DOHH2 (cell line): ENCODE results near the gene TARM1.

ENCODE experiments used
- H3F3A ChIP-seq: fragments of 200-600 bp; sonication (generic), shearing (Covaris generic); 2 replicates; pipeline ENCODE4 v1.6.0; 2016; ENCODE audit warnings: antibody characterized with exemption, mild to moderate bottlenecking; ENCODE audit not compliant: control insufficient read depth, insufficient read depth
- H3K27ac ChIP-seq: fragments of 200-600 bp; sonication (generic); 2 replicates; pipeline ENCODE4 v1.5.1; 2014; ENCODE audit warnings: low read depth, mild to moderate bottlenecking, low read length, moderate library complexity
- H3K27me3 ChIP-seq: fragments of 200-600 bp; sonication (generic); 2 replicates; pipeline ENCODE4 v1.6.1; 2014; ENCODE audit warnings: mild to moderate bottlenecking, low read length, mixed read lengths; ENCODE audit not compliant: control insufficient read depth
- H3K36me3 ChIP-seq: fragments of 200-600 bp; sonication (generic); 2 replicates; pipeline ENCODE4 v1.6.1; 2014; ENCODE audit warnings: mild to moderate bottlenecking, low read length, moderate library complexity, mixed read lengths; ENCODE audit not compliant: control insufficient read depth
- H3K4me1 ChIP-seq: fragments of 200-600 bp; sonication (generic); 2 replicates; pipeline ENCODE4 v1.6.1; 2014; ENCODE audit warnings: mild to moderate bottlenecking, low read length, mixed read lengths; ENCODE audit not compliant: control insufficient read depth
- H3K4me2 ChIP-seq: fragments of 200-600 bp; sonication (generic); 2 replicates; pipeline ENCODE4 v1.6.0; 2014; ENCODE audit warnings: mild to moderate bottlenecking, low read length, moderate library complexity
- H3K4me3 ChIP-seq: fragments of 200-600 bp; sonication (generic); 2 replicates; pipeline ENCODE4 v1.5.1; 2014; ENCODE audit warnings: mild to moderate bottlenecking, low read length, mixed read lengths
- H3K79me2 ChIP-seq: fragments of 200-600 bp; sonication (generic); 2 replicates; pipeline ENCODE4 v1.6.1; 2014; ENCODE audit warnings: mild to moderate bottlenecking, low read length, mixed read lengths; ENCODE audit not compliant: control insufficient read depth
- H3K9me2 ChIP-seq: fragments of 200-600 bp; sonication (generic); replicated peaks from 2 replicates; pipeline ENCODE4 v1.6.1; 2014; ENCODE audit warnings: mild to moderate bottlenecking, low read length, mixed read lengths; ENCODE audit not compliant: control insufficient read depth
- H3K9me3 ChIP-seq: fragments of 200-600 bp; sonication (generic); 2 replicates; pipeline ENCODE4 v1.6.1; 2014; ENCODE audit warnings: antibody characterized with exemption, low read length, mixed read lengths; ENCODE audit not compliant: control insufficient read depth, insufficient read depth
- H4K20me1 ChIP-seq: fragments of 200-600 bp; sonication (generic); 2 replicates; pipeline ENCODE4 v1.6.0; 2014; ENCODE audit warnings: low read depth, mild to moderate bottlenecking, antibody characterized with exemption, low read length, moderate library complexity; ENCODE audit not compliant: control insufficient read depth, insufficient read depth
- EZH2phosphoT487 ChIP-seq: fragments of 200-600 bp; sonication (generic); IDR thresholded peaks from 2 replicates; pipeline ENCODE4 v1.6.1; 2017; ENCODE audit warnings: borderline replicate concordance, mild to moderate bottlenecking, antibody characterized with exemption, low read length, moderate library complexity, mixed read lengths
- TF ChIP-seq, protein P1 (sequence below): fragments of 200-600 bp; sonication (generic); IDR thresholded peaks from one replicate; pipeline ENCODE4 v1.5.1; 2014; ENCODE audit warnings: antibody characterized with exemption, mild to moderate bottlenecking, low read depth, low read length; ENCODE audit not compliant: poor library complexity, severe bottlenecking

TARM1 gene

DNA sequence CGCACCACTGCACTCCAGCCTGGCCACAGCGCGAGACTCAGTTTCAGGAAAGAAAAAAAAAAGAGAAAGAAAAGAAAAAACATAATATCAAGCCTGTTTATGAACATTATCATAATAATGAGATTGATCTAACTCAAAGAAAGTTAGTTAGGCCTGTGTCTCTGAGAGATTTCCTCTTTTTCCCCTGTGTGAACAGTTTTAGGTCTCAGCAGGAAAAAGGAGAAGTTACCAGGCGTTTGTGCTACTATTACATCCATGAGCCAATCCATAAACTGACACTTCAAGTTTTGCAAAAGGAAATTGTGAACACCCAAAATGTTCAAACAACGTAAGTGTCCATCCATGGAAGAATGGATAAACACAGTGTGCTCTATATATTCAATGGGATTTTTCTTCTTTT lies 3.8 kb downstream of the TARM1 start:
- no peak overlapping the region for H3K27ac ChIP-seq
- H3K4me1 ChIP-seq, result no peaks in the 10 kb centered on the region
- H3K27me3 ChIP-seq, result no peaks in the 10 kb centered on the region
- H3K9me3 ChIP-seq, result peaks cover 6% of the 10 kb centered on the region; the same call in 1 of the 2 replicates
- H3K9me2 ChIP-seq, result no peaks in the 10 kb centered on the region
- no peaks in the 10 kb centered on the region for H4K20me1 ChIP-seq
- no peak overlapping the region for H3K4me3 ChIP-seq
- H3K36me3 ChIP-seq, result no peaks in the 10 kb centered on the region
- no peaks in the 10 kb centered on the region for H3K79me2 ChIP-seq
- H3K4me2 ChIP-seq, result no peak overlapping the region
- H3F3A ChIP-seq, result no peaks in the 10 kb centered on the region
- TF ChIP-seq, protein P1, sequence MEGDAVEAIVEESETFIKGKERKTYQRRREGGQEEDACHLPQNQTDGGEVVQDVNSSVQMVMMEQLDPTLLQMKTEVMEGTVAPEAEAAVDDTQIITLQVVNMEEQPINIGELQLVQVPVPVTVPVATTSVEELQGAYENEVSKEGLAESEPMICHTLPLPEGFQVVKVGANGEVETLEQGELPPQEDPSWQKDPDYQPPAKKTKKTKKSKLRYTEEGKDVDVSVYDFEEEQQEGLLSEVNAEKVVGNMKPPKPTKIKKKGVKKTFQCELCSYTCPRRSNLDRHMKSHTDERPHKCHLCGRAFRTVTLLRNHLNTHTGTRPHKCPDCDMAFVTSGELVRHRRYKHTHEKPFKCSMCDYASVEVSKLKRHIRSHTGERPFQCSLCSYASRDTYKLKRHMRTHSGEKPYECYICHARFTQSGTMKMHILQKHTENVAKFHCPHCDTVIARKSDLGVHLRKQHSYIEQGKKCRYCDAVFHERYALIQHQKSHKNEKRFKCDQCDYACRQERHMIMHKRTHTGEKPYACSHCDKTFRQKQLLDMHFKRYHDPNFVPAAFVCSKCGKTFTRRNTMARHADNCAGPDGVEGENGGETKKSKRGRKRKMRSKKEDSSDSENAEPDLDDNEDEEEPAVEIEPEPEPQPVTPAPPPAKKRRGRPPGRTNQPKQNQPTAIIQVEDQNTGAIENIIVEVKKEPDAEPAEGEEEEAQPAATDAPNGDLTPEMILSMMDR, result no peak
- no peak for TF ChIP-seq EZH2phosphoT487

DNA sequence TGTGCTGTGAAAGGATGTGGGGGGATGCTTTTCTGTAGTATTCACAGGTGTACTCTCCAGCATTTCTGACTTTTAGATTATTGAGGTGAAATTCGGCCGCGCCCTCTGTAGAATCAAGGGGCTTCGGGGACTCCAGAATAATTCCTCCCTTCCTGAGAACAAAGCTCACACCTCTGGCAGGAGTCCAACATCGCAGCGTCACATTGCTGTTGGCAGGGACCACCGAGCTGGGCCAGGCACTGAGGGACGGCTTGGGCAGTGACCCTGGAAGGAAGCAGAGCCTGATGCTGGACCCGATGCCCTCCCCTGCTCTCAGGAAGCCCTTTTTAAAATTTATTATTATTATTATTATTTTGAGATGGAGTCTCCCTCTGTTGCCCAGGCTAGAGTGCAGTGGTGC lies 6.3 kb downstream of the TARM1 start:
- no peaks in the 10 kb centered on the region for H4K20me1 ChIP-seq
- no peaks in the 10 kb centered on the region for H3K27me3 ChIP-seq
- no peaks in the 10 kb centered on the region for H3F3A ChIP-seq
- TF ChIP-seq EZH2phosphoT487, result no peak
- TF ChIP-seq, protein P1, result no peak
- no peaks in the 10 kb centered on the region for H3K9me2 ChIP-seq
- H3K36me3 ChIP-seq, result no peaks in the 10 kb centered on the region
- H3K4me1 ChIP-seq, result no peaks in the 10 kb centered on the region
- no peak overlapping the region for H3K4me2 ChIP-seq
- H3K79me2 ChIP-seq, result no peaks in the 10 kb centered on the region
- H3K9me3 ChIP-seq, result no peaks in the 10 kb centered on the region
- H3K27ac ChIP-seq, result no peak overlapping the region
- H3K4me3 ChIP-seq, result no peak overlapping the region

DNA sequence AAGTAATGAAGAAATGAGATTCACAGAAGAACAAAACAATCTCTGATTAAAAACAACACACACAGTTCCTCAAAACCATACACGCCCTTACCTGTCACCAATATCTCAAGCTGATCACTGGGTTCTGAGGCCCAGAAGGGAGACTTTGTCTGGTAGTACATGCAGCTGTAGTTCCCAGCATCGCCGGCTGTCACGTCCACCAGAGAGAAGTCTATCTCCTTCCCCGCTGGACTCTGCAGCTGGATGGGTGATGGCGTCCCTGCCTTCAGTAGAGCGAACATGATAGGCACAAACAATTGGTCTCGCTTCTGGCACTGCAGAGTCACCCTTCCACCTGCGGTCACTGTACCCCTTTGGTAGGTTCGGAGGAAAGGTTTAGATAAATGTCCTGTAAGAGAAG lies 7.3 kb downstream of the TARM1 start:
- H3K4me1 ChIP-seq, result no peaks in the 10 kb centered on the region
- no peaks in the 10 kb centered on the region for H3K79me2 ChIP-seq
- no peaks in the 10 kb centered on the region for H3F3A ChIP-seq
- no peak for TF ChIP-seq EZH2phosphoT487
- TF ChIP-seq, protein P1, result no peak
- H3K4me3 ChIP-seq, result no peak overlapping the region
- H3K9me2 ChIP-seq, result no peaks in the 10 kb centered on the region
- no peak overlapping the region for H3K27ac ChIP-seq
- H3K36me3 ChIP-seq, result no peaks in the 10 kb centered on the region
- H3K4me2 ChIP-seq, result no peak overlapping the region
- H3K27me3 ChIP-seq, result no peaks in the 10 kb centered on the region
- no peaks in the 10 kb centered on the region for H3K9me3 ChIP-seq
- no peaks in the 10 kb centered on the region for H4K20me1 ChIP-seq

DNA sequence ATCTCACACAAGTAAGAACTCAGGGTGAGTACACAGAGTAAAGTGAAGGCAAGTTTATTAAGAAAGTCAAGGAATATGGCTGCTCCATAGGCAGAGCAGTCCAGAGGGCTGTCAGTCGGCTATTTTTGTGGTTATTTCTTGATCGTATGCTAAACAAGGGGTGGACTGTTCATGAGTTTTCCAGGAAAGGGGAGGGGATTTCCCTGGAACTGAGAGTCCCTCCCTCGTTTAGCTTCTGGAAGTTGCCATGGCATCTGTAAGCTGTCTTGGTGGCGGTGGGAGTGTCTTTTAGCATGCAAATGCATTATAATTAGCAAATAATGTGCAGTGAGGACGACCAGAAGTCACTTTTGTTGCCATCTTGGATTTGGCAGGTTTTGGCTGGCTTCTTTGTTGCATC lies 11.7 kb downstream of the TARM1 start:
- H4K20me1 ChIP-seq, result no peaks in the 10 kb centered on the region
- H3K27ac ChIP-seq, result no peak overlapping the region
- H3K4me1 ChIP-seq, result no peaks in the 10 kb centered on the region
- no peaks in the 10 kb centered on the region for H3K79me2 ChIP-seq
- H3K36me3 ChIP-seq, result no peaks in the 10 kb centered on the region
- no peaks in the 10 kb centered on the region for H3K27me3 ChIP-seq
- H3K9me3 ChIP-seq, result no peaks in the 10 kb centered on the region
- H3K9me2 ChIP-seq, result no peaks in the 10 kb centered on the region
- no peak overlapping the region for H3K4me3 ChIP-seq
- no peak overlapping the region for H3K4me2 ChIP-seq
- no peaks in the 10 kb centered on the region for H3F3A ChIP-seq
- TF ChIP-seq, protein P1, result no peak
